ENCODE measurements around the gene BPIFB4.

DNA sequence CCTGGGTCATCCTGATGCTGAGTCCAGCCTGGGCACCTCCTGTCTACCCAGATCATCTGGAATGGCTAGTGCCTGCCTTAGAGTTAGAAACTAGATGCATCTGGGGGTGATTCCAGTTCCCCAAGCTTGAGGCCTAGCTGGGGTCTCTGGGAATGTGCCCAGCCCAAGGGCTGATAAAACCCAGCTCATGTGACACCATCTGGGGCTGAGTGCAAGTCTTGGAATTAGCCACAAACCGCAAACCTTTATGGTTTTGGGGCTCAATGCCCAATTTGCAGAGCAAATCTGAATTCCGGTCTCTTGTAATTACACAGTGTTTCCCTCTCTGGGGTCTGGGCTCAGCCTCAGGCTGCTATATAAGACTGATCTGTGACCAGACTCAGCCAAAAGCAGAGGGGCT is at the start of gene BPIFB4:
- TF ChIP-seq CTCF (IDR thresholded peaks at IDR 0.05) (no peak), POLR2A (IDR thresholded peaks at IDR 0.05) (no peak)
